Measurements from ENCODE around the gene OR1I1. TPM values are rescaled to one million over a fixed set of nuclear protein-coding genes. Genes with fewer than 3 reads are reported as not detected.
"Not testable (repeated sequence)": the region's sequence is repeated elsewhere in the genome, so short reads cannot be mapped to it uniquely, and the experiment has no call there.

Gene OR1I1
- total RNA-seq, 1 experiment from 2014 or later: not detected

DNA sequence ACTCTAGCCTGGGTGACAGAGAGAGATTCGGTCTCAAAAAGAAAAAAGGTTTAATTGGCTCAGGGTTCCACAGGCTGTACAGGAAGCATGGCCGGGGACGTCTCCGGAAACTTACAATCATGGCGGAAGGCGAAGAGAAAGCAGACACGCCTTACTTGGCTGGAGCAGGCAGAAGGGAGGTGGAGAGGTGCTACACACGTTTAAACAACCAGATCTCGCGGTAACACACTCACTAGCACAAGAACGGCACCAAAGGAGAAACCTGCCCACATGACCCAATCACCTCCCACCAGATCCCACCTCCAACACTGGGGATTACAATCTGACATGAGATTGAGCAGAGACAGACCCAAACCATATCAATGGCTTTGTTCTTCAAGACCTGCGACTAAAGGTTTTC lies 20.0 kb upstream of the OR1I1 start:
- TF ChIP-seq CTCF (conservative IDR thresholded peaks at IDR 0.05): no peak
- no peak overlapping the region for H2BK120ac ChIP-seq (ENCODE audit: low read depth, low read length, poor library complexity, severe bottlenecking)
- H4K91ac ChIP-seq (ENCODE audit: insufficient read length, low read depth, low read length): no peak overlapping the region
- H3K14ac ChIP-seq (ENCODE audit: insufficient read depth, low read length): no peak overlapping the region
- DNase-seq: no peak
- H3T11ph ChIP-seq (ENCODE audit: low read length): no peak overlapping the region
- no peak overlapping the region for H3K23ac ChIP-seq (ENCODE audit: insufficient read length, low read depth, low read length)
- H2BK5ac ChIP-seq (ENCODE audit: insufficient read length, low read length): no peak overlapping the region
- H2AK5ac ChIP-seq (ENCODE audit: insufficient read length, low read length): no peak overlapping the region
- peaks cover 10% of the 10 kb centered on the region for H3K27me3 Mint-ChIP-seq (ENCODE audit: low read depth)
- H3K4me3 Mint-ChIP-seq: no peak overlapping the region
- H3K9me3 ChIP-seq (ENCODE audit: control insufficient read depth, low read depth, low read length): no peaks in the 10 kb centered on the region
- no CpG with 5 or more reads among the region's 12 CpGs for WGBS (ENCODE audit: extremely low coverage, insufficient read length, low lambda C conversion rate)
- no peak overlapping the region for H3K4ac ChIP-seq (ENCODE audit: low read depth, low read length)
- no peak overlapping the region for H4K5ac ChIP-seq (ENCODE audit: insufficient read length, low read depth, low read length)
- H2BK20ac ChIP-seq (ENCODE audit: low read depth, low read length, poor library complexity, severe bottlenecking): no peak overlapping the region
- H4K8ac ChIP-seq (replicated peaks; ENCODE audit: insufficient read length, low read depth, low read length): no peak overlapping the region
- H3K18ac ChIP-seq (ENCODE audit: insufficient read length, low read depth, low read length): no peak overlapping the region
- H2BK15ac ChIP-seq (ENCODE audit: low read depth, low read length): no peak overlapping the region
- no peak overlapping the region for H2BK12ac ChIP-seq (ENCODE audit: insufficient read length, low read depth, low read length)
- no peak overlapping the region for H2AFZ ChIP-seq (ENCODE audit: low read length)
- no peaks in the 10 kb centered on the region for H3K23me2 ChIP-seq (ENCODE audit: insufficient read length, low read depth, low read length, poor library complexity, severe bottlenecking)
- no peaks in the 10 kb centered on the region for H4K20me1 ChIP-seq (ENCODE audit: control insufficient read depth, insufficient read depth, insufficient read length)
- peaks cover 0 to 19% (median 6%) of the 10 kb centered on the region in 3 experiments; a peak in 3 of 7 replicates for H3K36me3 Mint-ChIP-seq (ENCODE audit: insufficient read depth in 1 of 3, low read depth in 3 of 3)
- H3K27ac Mint-ChIP-seq: no peak overlapping the region
- H3K79me2 ChIP-seq (ENCODE audit: insufficient read depth, low read length): no peaks in the 10 kb centered on the region
- no peaks in the 10 kb centered on the region for H3K4me1 ChIP-seq (ENCODE audit: insufficient read depth, low read length)
- no peak overlapping the region for H3K4me2 ChIP-seq (ENCODE audit: insufficient read depth, insufficient read length, low read length)
- no peaks in the 10 kb centered on the region for H3K27me3 ChIP-seq (ENCODE audit: insufficient read depth, low read length)
- H3K4me1 Mint-ChIP-seq: no peaks in the 10 kb centered on the region
- no peak overlapping the region for H3K56ac ChIP-seq (ENCODE audit: insufficient read length, low read depth, low read length)
- H3K79me1 ChIP-seq (ENCODE audit: insufficient read depth, low read depth, low read length, poor library complexity, severe bottlenecking): no peaks in the 10 kb centered on the region
- H3K9ac ChIP-seq (ENCODE audit: extremely low read depth, insufficient read length, low read length): no peak overlapping the region
- no peak overlapping the region for H3K27ac ChIP-seq (ENCODE audit: insufficient read length, low read depth, low read length)
- H3K9me3 Mint-ChIP-seq: peaks cover 28 to 92% of the 10 kb centered on the region in 2 experiments

GRCh38 chr19:15070386-15070785 lies 11.6 kb upstream of the OR1I1 start:
- H3K23me2 ChIP-seq (ENCODE audit: insufficient read length, low read depth, low read length, poor library complexity, severe bottlenecking); H2BK5ac ChIP-seq (ENCODE audit: insufficient read length, low read length); H2AK5ac ChIP-seq (ENCODE audit: insufficient read length, low read length); H2BK15ac ChIP-seq (ENCODE audit: low read depth, low read length); DNase-seq; H3T11ph ChIP-seq (ENCODE audit: low read length); H3K27ac ChIP-seq (ENCODE audit: insufficient read length, low read depth, low read length); H3K27me3 ChIP-seq (ENCODE audit: insufficient read depth, low read length); H3K79me2 ChIP-seq (ENCODE audit: insufficient read depth, low read length); H3K23ac ChIP-seq (ENCODE audit: insufficient read length, low read depth, low read length); H3K14ac ChIP-seq (ENCODE audit: insufficient read depth, low read length); H4K20me1 ChIP-seq (ENCODE audit: control insufficient read depth, insufficient read depth, insufficient read length); H3K27ac Mint-ChIP-seq; H3K27me3 Mint-ChIP-seq (ENCODE audit: low read depth); H2BK20ac ChIP-seq (ENCODE audit: low read depth, low read length, poor library complexity, severe bottlenecking); H2BK120ac ChIP-seq (ENCODE audit: low read depth, low read length, poor library complexity, severe bottlenecking); H3K4me1 Mint-ChIP-seq; H3K4me2 ChIP-seq (ENCODE audit: insufficient read depth, insufficient read length, low read length); H3K9ac ChIP-seq (ENCODE audit: extremely low read depth, insufficient read length, low read length); H3K4me1 ChIP-seq (ENCODE audit: insufficient read depth, low read length); H3K56ac ChIP-seq (ENCODE audit: insufficient read length, low read depth, low read length); H3K4me3 Mint-ChIP-seq; H3K4ac ChIP-seq (ENCODE audit: low read depth, low read length); H4K91ac ChIP-seq (ENCODE audit: insufficient read length, low read depth, low read length); H4K8ac ChIP-seq (replicated peaks; ENCODE audit: insufficient read length, low read depth, low read length); H3K18ac ChIP-seq (ENCODE audit: insufficient read length, low read depth, low read length); H3K79me1 ChIP-seq (ENCODE audit: insufficient read depth, low read depth, low read length, poor library complexity, severe bottlenecking); H4K5ac ChIP-seq (ENCODE audit: insufficient read length, low read depth, low read length); H3K36me3 Mint-ChIP-seq (ENCODE audit: insufficient read depth in 1 of 3, low read depth in 3 of 3); H2AFZ ChIP-seq (ENCODE audit: low read length); H2BK12ac ChIP-seq (ENCODE audit: insufficient read length, low read depth, low read length); H3K9me3 ChIP-seq (ENCODE audit: control insufficient read depth, low read depth, low read length): not testable (repeated sequence)
- no CpG with 5 or more reads among the region's 4 CpGs for WGBS (ENCODE audit: extremely low coverage, insufficient read length, low lambda C conversion rate)
- peaks cover 8 to 79% of the 10 kb centered on the region in 2 experiments for H3K9me3 Mint-ChIP-seq
